GM18909 (cell line): ENCODE results near the gene DENND1A.
"Not testable (repeated sequence)": the region's sequence is repeated elsewhere in the genome, so short reads cannot be mapped to it uniquely, and the experiment has no call there.

Experiments
- ATAC-seq: cut with Tn5 transposase; IDR thresholded peaks from one replicate; pipeline ENCODE4 v1.9.1; 2021; ENCODE audit warnings: mild to moderate bottlenecking; ENCODE audit not compliant: unreplicated experiment, poor library complexity

Gene DENND1A

DNA sequence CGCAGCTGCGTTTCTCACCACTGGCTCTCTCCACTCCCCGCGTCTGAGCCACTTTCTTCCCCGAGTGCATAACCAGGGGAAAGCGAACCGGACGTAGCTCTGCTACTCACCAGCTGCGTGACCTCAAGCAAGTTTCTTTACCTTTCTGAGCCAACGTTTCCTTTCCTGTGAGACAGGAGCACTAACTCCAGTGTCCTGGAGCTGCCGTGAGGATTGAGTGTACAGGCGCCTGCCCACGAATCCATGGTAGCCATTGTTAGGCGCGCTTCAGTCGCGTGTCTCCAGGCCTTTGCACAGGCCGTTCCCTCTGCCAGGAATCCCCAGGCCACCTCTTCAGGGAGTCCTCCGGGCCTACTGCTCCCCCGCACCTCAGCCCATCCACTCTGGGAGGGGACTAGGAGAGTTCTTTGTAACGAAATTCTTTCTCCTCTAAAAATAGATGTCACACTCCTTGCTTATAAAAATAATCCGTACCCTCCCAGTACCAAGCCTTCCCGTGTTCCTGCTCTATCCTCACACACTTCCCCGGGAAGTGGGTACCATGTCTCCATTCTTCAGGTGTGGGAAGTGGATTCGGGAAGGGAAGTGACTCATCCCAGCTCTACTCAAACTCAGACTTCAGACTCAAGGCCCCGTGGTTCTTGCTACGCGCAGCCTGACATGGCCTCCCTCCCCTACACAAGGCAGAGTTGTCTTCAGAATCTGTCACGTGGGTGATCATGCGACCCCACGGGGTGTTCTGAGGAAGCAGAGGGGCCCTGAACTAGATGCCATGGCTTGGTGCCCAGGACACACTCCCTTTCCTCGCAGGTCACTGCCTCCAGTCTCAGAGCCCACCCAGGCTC lies 590.0 kb downstream of the DENND1A start:
- ATAC-seq, result peak; percentile 44

DNA sequence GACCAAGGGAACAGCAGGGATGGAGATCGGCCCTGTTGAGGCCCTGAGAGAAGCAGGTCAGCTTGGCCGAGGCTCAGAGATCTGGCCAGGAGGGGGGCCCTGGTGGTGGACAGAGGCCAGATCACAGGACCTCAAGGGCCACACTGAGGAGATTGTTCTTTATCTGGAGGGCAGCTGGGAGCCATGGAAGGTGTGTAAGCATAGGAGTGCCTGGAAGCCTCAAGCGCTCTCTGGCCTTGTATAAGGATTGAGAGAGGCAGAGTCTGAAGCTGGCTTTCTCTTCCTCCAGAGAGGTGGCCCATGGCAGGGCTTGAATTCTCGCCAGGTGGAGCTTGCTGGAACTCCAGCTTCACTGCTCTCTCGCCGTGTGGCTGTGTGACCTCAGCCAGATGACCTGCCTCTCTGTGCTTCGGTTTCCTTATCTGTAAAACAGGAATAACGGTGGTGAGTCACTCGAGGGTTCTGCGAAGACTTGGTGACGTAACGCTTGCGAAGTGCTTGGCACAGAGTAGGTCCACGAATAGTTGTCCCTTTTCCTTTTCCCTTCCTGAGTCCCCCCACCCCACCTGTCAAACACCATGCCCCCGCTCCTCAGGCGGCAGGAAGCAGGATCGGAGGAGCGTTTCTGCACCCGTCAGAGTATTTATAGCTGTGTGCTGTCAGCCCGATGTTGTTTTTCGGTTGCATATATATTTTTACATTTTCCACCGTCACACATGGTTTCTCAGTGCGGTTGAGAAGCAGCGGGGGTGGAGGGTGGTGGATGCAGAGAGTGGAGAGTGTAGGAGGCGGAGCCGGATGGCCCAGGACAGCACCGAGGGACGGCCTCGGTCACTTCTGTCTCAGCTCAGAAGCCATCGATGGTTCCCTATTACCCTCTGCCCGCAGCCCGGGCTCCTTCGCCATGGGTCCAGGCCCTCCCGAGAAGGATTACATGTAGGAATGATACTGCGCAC lies 590.9 kb downstream of the DENND1A start:
- ATAC-seq, result peak; percentile 73

DNA sequence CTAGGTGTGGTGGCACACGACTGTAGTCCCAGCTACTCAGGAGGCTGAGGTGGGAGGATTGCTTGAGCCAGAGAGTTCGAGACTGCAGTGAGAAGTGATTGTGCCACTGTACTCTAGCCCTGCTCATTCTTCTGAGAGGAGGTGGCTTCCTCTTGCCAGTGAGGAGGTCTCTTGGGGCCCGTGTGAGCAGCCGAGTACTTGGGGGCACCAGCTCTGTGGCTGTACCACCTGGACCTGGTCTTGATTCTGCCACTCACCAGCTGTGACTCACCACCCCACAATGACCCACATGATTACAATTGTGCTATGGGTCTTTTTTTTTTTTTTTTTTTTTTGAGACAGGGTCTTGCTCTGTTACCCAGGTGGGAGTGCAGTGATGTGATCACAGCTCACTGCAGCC lies 592.0 kb downstream of the DENND1A start:
- no peak for ATAC-seq

DNA sequence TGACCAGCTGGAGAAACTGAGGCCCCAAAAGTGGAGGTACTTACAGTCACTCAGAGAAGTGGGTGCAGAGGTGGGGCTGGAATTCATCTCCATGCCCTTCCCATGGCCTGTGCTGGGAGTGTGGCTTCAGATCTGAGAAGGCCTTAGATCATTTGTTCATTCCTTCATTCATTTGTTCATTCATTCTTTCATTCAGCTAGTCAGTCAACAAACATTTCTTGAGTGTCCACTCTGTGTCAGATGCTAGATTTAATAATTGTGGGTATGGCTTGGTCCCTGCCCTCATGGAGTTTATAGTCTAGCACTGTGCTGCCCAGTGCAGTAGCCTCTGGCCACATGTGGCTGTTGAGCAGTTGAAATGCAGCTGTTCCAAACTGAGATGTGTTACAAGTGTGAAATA lies 593.0 kb downstream of the DENND1A start:
- ATAC-seq, result no peak

DNA sequence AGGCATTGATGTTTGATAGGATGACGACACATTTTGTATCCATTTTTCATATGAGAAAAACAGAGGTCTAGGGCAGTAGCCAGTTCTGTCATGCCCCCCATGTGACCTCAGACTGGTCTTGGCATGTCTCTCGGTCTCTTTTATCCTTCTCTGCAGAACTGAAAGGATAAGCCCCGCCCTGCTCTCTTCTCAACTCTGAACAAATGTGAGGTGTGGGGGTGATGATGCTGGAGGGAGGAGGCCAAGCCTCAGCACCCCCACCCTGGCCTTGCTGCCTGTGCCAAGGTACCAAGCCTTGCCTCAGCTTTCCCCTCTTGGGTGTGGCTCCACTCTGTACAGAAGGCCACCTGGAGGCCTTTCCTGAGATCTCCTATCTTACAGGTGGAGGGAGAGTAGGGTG lies 593.5 kb downstream of the DENND1A start:
- ATAC-seq, result no peak

GRCh38 chr9:123335986-123336329 lies 594.0 kb downstream of the DENND1A start:
- no peak for ATAC-seq

DNA sequence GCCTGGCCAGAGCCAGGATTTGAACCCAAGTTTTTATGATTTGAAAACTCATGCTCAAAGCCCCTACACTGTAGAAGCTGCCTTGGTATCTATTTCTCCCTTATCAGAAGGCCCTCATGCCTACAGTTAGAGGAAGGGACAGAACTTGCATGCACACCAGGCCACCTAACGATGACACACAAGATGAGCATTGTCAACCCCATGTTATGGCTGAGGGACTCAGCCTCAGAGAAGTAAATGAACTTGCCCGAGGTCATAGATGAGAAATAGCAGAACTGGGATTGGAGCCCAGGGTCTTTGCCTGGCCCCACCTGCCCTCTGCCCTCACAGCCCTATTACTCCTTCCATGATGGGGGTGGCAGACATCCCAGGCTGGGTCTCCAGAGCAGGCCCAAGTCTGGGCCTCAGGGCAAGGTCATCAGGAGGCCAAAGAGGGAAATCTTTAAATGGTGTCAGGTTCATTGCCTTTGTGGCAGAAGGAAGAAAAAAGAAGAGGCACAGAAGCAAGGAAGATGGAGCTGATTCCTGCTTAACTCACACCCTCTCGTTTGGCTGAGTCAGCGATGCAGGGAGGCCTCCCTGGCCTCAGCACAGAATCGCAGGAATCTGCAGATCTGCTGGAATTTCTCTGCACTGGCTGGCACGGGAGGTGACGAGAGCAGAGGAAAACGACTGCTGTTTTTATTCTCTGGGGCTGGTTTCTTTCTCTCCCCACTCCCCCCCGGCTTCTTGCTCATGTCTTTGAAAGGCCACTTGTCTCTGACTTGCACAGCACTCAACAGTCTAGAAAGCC lies 594.5 kb downstream of the DENND1A start:
- no peak for ATAC-seq

DNA sequence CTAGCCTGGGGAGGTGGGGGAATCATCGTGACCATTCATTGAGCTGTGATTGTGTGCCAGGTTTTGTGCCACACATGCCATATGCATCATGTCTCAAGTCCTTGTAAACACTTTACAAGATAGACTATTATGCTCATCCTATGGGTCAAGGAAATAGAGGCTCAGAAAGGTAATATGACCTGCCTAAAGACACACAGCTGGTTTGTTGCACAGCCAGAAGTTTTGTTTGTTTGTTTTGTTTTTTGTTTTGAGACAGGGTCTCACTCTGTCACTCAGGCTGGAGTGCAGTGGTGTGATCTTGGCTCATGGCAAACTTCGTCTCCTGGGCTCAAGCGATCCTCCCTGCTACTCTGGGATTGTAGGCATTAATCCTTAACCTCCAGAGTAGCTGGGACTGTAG lies 595.3 kb downstream of the DENND1A start:
- ATAC-seq, result no peak

GRCh38 chr9:123333058-123333669 lies 596.8 kb downstream of the DENND1A start:
- ATAC-seq, result not testable (repeated sequence)

- no peak for ATAC-seq
Measured at GRCh38 chr9:123331346-123332060, 598.4 kb downstream of the DENND1A start.
